Endothelial cell of umbilical vein (primary cell): ENCODE measurements around the gene IKZF4. TPM values are rescaled to one million over a fixed set of nuclear protein-coding genes. Genes with fewer than 3 reads are reported as not detected.

ENCODE experiments used
- BruUV-seq: library from RNA; stranded (reverse); fragments of 400-500 nt; replicated peaks from 2 replicates; lab custom pipeline; 2021; lab: Mats Ljungman, UMichigan
- CTCF ChIA-PET: fragments of 300-600, 350-600 bp; sonication (Branson Sonifier 250); formaldehyde crosslinking; loops from one replicate; lab custom pipeline; 2021; ENCODE audit warnings: antibody characterized with exemption, inconsistent platforms; lab: Charles Lee
- POLR2A ChIA-PET: fragments of 300-600, 350-600 bp; sonication (Branson Sonifier 250); formaldehyde crosslinking; loops from one replicate; lab custom pipeline; 2021; ENCODE audit warnings: antibody characterized with exemption, inconsistent platforms; lab: Charles Lee
- DNase-seq: peaks from one replicate; pipeline ENCODE4 v3.0.0-alpha.2; 2011; ENCODE audit warnings: low read depth, low spot score
- FAIRE-seq: peaks from 2 replicates; lab custom pipeline; 2011; peaks lifted over from hg19 to GRCh38; lab: Jason Lieb, UNC
- H2AFZ ChIP-seq: 2 replicates; pipeline ENCODE4 v1.6.0; 2012; ENCODE audit warnings: low read depth, low read length, control low read depth, inconsistent platforms
- H3K27ac ChIP-seq: 2 replicates; pipeline ENCODE4 v1.5.1; 2011; ENCODE audit warnings: low read depth, mild to moderate bottlenecking, control low read depth, low read length, moderate library complexity; ENCODE audit not compliant: insufficient read depth
- H3K27me3 ChIP-seq, 2 experiments: 2 replicates each; pipeline versions ENCODE4 v1.6.0 to v1.6.1; 2011; ENCODE audit warnings: low read length in 2 of 2, mixed read lengths in 1 of 2; ENCODE audit not compliant: control insufficient read depth in 2 of 2, insufficient read depth in 2 of 2
- H3K36me3 ChIP-seq, 2 experiments: 2 replicates in 1 of 2; 3 replicates in 1 of 2; pipeline ENCODE4 v1.5.1; 2011; ENCODE audit warnings: low read length in 2 of 2, mild to moderate bottlenecking in 1 of 2, moderate library complexity in 1 of 2; ENCODE audit not compliant: control insufficient read depth in 2 of 2, insufficient read depth in 2 of 2; ENCODE audit errors: extremely low read depth in 1 of 2
- H3K4me1 ChIP-seq: 3 replicates; pipeline ENCODE4 v1.5.1; 2011; ENCODE audit warnings: mild to moderate bottlenecking, low read length; ENCODE audit not compliant: control insufficient read depth, insufficient read depth; ENCODE audit errors: extremely low read depth
- H3K4me2 ChIP-seq: 2 replicates; pipeline ENCODE4 v1.6.1; 2011; ENCODE audit warnings: low read length, control low read depth, mixed read lengths; ENCODE audit not compliant: insufficient read depth
- H3K4me3 ChIP-seq, 3 experiments: fragments of 200-600 bp in 1 of 3; sonication (generic), shearing (Covaris generic) in 1 of 3; replicated peaks in 1 of 3; 2 replicates each; pipeline ENCODE4 v1.5.1; 2011 to 2016; ENCODE audit warnings: control low read depth in 3 of 3, low read length in 3 of 3, mild to moderate bottlenecking in 2 of 3, inconsistent platforms in 1 of 3, low read depth in 1 of 3, moderate library complexity in 1 of 3; ENCODE audit not compliant: insufficient read depth in 1 of 3
- H3K79me2 ChIP-seq: 2 replicates; pipeline ENCODE4 v1.6.0; 2012; ENCODE audit warnings: low read length, inconsistent platforms; ENCODE audit not compliant: control insufficient read depth, insufficient read depth
- H3K9ac ChIP-seq: replicated peaks from 2 replicates; pipeline ENCODE3; 2011; ENCODE audit warnings: low read length, control low read depth; ENCODE audit not compliant: insufficient read depth; ENCODE audit errors: extremely low read depth
- H3K9me1 ChIP-seq: replicated peaks from 3 replicates; pipeline ENCODE4 v1.6.0; 2011; ENCODE audit warnings: mild to moderate bottlenecking, low read length; ENCODE audit not compliant: control insufficient read depth, insufficient read depth; ENCODE audit errors: extremely low read depth
- H3K9me3 ChIP-seq: replicated peaks from 2 replicates; pipeline ENCODE4 v1.5.1; 2012; ENCODE audit warnings: low read length, inconsistent platforms; ENCODE audit not compliant: control insufficient read depth, insufficient read depth
- H4K20me1 ChIP-seq: replicated peaks from 2 replicates; pipeline ENCODE3; 2011; ENCODE audit warnings: mild to moderate bottlenecking, low read length; ENCODE audit not compliant: control insufficient read depth, insufficient read depth; ENCODE audit errors: extremely low read depth
- CTCF ChIP-seq, 2 donors: IDR thresholded peaks; 1 replicate in 1 of 2; 2 replicates in 1 of 2; pipeline ENCODE4 v1.5.1; 2011; ENCODE audit warnings: low read length in 2 of 2, mild to moderate bottlenecking in 2 of 2, moderate library complexity in 2 of 2, control low read depth in 1 of 2, inconsistent platforms in 1 of 2, low read depth in 1 of 2; ENCODE audit not compliant: insufficient read depth in 1 of 2; ENCODE audit errors: extremely low read depth in 1 of 2
- EZH2 ChIP-seq: IDR thresholded peaks from 2 replicates; pipeline ENCODE4 v1.6.1; 2012; ENCODE audit warnings: borderline replicate concordance, low read depth, mild to moderate bottlenecking, moderate library complexity, low read length, inconsistent platforms; ENCODE audit not compliant: severe bottlenecking
- FOS ChIP-seq: IDR thresholded peaks from 2 replicates; pipeline ENCODE4 v1.6.1; 2011; ENCODE audit warnings: mild to moderate bottlenecking, low read length, moderate library complexity, borderline replicate concordance; ENCODE audit not compliant: insufficient read depth
- GATA2 ChIP-seq: IDR thresholded peaks from 2 replicates; pipeline ENCODE4 v1.7.0; 2011; ENCODE audit warnings: low read depth, mild to moderate bottlenecking, moderate library complexity, mixed read lengths, low read length; ENCODE audit not compliant: insufficient read length, insufficient read depth
- JUN ChIP-seq: IDR thresholded peaks from 2 replicates; pipeline ENCODE4 v1.6.1; 2011; ENCODE audit warnings: borderline replicate concordance, low read depth; ENCODE audit not compliant: insufficient read length, insufficient read depth
- MAX ChIP-seq: IDR thresholded peaks from 2 replicates; pipeline ENCODE4 v1.6.1; 2011; ENCODE audit not compliant: insufficient read depth, insufficient read length
- MYC ChIP-seq: IDR thresholded peaks from one replicate; pipeline ENCODE4 v1.6.1; 2011; ENCODE audit warnings: mild to moderate bottlenecking, low read depth, low read length
- POLR2A ChIP-seq: IDR thresholded peaks from 2 replicates; pipeline ENCODE4 v1.6.1; 2012; ENCODE audit warnings: low read depth, mild to moderate bottlenecking, control low read depth, low read length
- POLR2AphosphoS5 ChIP-seq: IDR thresholded peaks from 2 replicates; pipeline ENCODE4 v1.6.1; 2012; ENCODE audit warnings: low read depth, mild to moderate bottlenecking, control low read depth, low read length, moderate library complexity; ENCODE audit not compliant: insufficient read depth
- dilution Hi-C: fragments of 300-500 bp; cut with MboI; formaldehyde crosslinking; loops from one replicate; pipeline ENCODE4 v1.15.0; 2019; ENCODE audit warnings: low sequenced_read_pairs; ENCODE audit not compliant: extremely low pct_ligation_motif_present
- intact Hi-C: fragments of 100-400 bp; cut with micrococcal nuclease; formaldehyde crosslinking; loops from one replicate; pipeline ENCODE4 v1.10.0; 2022
- polyA plus RNA-seq, 4 experiments: library from polyadenylated mRNA; depleted of rRNA in 3 of 4; stranded (reverse) in 3 of 4; unstranded in 1 of 4; fragments of >200 nt; gene quantifications; 2 replicates each; pipeline versions ENCODE4 v1.2.1 to v1.2.3, GENCODE V29; 2011 to 2012; ENCODE audit warnings: missing spikeins in 1 of 4
- total RNA-seq: library from RNA; stranded (reverse); gene quantifications from 2 replicates; pipeline ENCODE4 v1.2.3, GENCODE V29; 2021

The IKZF4 gene
- total and polyA plus RNA-seq, 2 donors (not counting 3 experiments of a cell fraction or from before 2014, with no cell fraction given): 3.4 to 5.4 TPM

GRCh38 chr12:56017181-56017580 is 3.7 kb upstream of the IKZF4 start:
- ChIA-PET CTCF (no interaction called here), POLR2A (no interaction called here)
- no peak for FAIRE-seq
- Histone ChIP-seq H3K27me3 (no peaks in the 10 kb centered on the region), H4K20me1 (no peaks in the 10 kb centered on the region), H3K9me3 (no peaks in the 10 kb centered on the region), H3K79me2 (no peaks in the 10 kb centered on the region), H3K9ac (no peak overlapping the region), H3K9me1 (no peaks in the 10 kb centered on the region), H3K4me1 (no peaks in the 10 kb centered on the region), H3K36me3 (no peaks in the 10 kb centered on the region), H3K27ac (no peak overlapping the region), H3K4me3 (no peak overlapping the region), H3K4me2 (no peak overlapping the region), H2AFZ (no peak overlapping the region)
- no TSS peak for BruUV-seq
- DNase-seq: no peak
- TF ChIP-seq MYC: no peak
- TF ChIP-seq POLR2AphosphoS5: no peak
- TF ChIP-seq CTCF (IDR thresholded peaks at IDR 0.05; ENCODE audit: extremely low read depth in 1 of 2, insufficient read depth in 1 of 2, low read depth in 1 of 2, low read length in 2 of 2): no peak
- TF ChIP-seq EZH2: no peak
- no peak for TF ChIP-seq GATA2
- TF ChIP-seq FOS: no peak
- TF ChIP-seq POLR2A: no peak
- TF ChIP-seq MAX: no peak
- TF ChIP-seq JUN: no peak
- intact Hi-C loops (no loop called here), dilution Hi-C loops (no loop called here)
